Calu3 (cell line): ENCODE data around the gene SEMA5A. TPM values are rescaled to one million over a fixed set of nuclear protein-coding genes. Genes with fewer than 3 reads are reported as not detected.

ENCODE experiments used
- BruUV-seq: library from RNA; stranded (reverse); fragments of 400-500 nt; replicated peaks from 2 replicates; lab custom pipeline; 2021; lab: Mats Ljungman, UMichigan
- CTCF ChIA-PET: fragments of 300-600 bp; sonication (Branson Sonifier 250); formaldehyde crosslinking; loops from one replicate; lab custom pipeline; 2022; ENCODE audit warnings: antibody characterized with exemption; lab: Charles Lee
- DNase-seq: peaks from one replicate; pipeline ENCODE4 v3.0.0; 2022
- H3K27ac Mint-ChIP-seq: one replicate; pipeline ENCODE4 v1.8.0; 2022; ENCODE audit warnings: mixed read lengths; ENCODE audit not compliant: unreplicated experiment
- H3K27me3 Mint-ChIP-seq: one replicate; pipeline ENCODE4 v1.8.0; 2022; ENCODE audit warnings: mixed read lengths; ENCODE audit not compliant: unreplicated experiment
- H3K36me3 Mint-ChIP-seq: one replicate; pipeline ENCODE4 v1.8.0; 2022; ENCODE audit warnings: mild to moderate bottlenecking, moderate library complexity, mixed read lengths; ENCODE audit not compliant: insufficient read depth, unreplicated experiment
- H3K4me1 Mint-ChIP-seq: one replicate; pipeline ENCODE4 v1.8.0; 2022; ENCODE audit warnings: mild to moderate bottlenecking, low read depth, mixed read lengths; ENCODE audit not compliant: unreplicated experiment
- H3K4me3 Mint-ChIP-seq: one replicate; pipeline ENCODE4 v1.8.0; 2022; ENCODE audit warnings: mild to moderate bottlenecking, low read depth, moderate library complexity, mixed read lengths; ENCODE audit not compliant: unreplicated experiment
- H3K9me3 Mint-ChIP-seq: one replicate; pipeline ENCODE4 v1.8.0; 2022; ENCODE audit warnings: low read depth, mixed read lengths; ENCODE audit not compliant: unreplicated experiment
- intact Hi-C: fragments of 100-400 bp; cut with micrococcal nuclease; formaldehyde crosslinking; loops from one replicate; pipeline ENCODE4 v1.10.0; 2022; ENCODE audit not compliant: unreplicated experiment
- total RNA-seq: library from RNA; stranded (reverse); gene quantifications from 2 replicates; pipeline ENCODE4 v1.2.3, GENCODE V29; 2022
- TF ChIP-seq, protein P1 (sequence below): fragments of 200-600 bp; IDR thresholded peaks from one replicate; pipeline ENCODE4 v1.8.0; 2022; ENCODE audit warnings: antibody characterized with exemption; ENCODE audit not compliant: unreplicated experiment

SEMA5A gene
- total RNA-seq, 1 experiment from 2014 or later: 0.52 TPM

DNA sequence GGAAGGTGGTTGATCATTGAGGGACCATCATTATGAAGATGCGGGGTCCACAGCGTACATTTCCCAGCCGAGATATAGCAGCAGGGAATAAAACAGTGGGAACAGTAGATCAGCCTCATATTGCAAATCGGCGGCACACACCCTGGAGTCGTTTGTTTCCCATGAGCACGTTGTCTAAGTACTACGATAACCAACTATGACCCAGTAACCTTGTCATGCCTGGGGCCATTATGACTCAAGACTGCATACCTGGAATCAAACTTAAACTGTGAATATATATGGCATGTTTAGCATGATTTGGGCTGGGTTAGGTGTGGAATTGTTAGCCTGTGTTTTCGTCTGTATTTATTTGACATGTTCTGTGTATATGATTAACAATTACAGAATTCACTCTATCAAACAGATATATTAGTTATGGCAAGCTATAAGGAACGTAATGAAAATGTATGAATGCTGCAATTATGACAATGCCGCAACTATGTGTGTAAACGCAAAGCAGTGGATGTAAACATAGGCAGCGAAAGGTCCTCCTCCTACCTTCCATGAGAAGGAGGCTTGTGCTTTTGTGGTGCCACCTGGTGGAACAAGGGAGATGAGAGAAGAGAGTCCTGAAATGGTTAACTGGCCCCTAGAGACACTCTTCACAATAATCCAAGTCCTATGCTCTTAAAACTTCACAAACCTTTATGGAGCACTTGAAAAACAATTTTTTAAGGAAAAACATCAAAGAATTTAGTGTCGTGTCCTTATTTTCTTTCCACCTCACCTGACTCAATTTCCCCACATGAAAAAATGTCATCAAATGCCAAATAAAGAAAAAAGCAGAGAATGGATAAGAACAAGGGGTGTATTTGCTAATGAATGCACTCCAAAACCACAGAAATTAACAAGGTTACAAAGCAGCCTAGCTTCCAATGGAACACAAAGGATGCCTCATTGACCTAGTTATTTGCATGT, 47.1 kb downstream of the SEMA5A start:
- H3K27me3 Mint-ChIP-seq: no peaks in the 10 kb centered on the region
- BruUV-seq: no TSS peak
- intact Hi-C loops: no loop called here
- H3K36me3 Mint-ChIP-seq: no peaks in the 10 kb centered on the region
- TF ChIP-seq, protein P1, sequence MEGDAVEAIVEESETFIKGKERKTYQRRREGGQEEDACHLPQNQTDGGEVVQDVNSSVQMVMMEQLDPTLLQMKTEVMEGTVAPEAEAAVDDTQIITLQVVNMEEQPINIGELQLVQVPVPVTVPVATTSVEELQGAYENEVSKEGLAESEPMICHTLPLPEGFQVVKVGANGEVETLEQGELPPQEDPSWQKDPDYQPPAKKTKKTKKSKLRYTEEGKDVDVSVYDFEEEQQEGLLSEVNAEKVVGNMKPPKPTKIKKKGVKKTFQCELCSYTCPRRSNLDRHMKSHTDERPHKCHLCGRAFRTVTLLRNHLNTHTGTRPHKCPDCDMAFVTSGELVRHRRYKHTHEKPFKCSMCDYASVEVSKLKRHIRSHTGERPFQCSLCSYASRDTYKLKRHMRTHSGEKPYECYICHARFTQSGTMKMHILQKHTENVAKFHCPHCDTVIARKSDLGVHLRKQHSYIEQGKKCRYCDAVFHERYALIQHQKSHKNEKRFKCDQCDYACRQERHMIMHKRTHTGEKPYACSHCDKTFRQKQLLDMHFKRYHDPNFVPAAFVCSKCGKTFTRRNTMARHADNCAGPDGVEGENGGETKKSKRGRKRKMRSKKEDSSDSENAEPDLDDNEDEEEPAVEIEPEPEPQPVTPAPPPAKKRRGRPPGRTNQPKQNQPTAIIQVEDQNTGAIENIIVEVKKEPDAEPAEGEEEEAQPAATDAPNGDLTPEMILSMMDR: no peak
- no peak overlapping the region for H3K27ac Mint-ChIP-seq
- H3K4me3 Mint-ChIP-seq: no peak overlapping the region
- DNase-seq: no peak
- CTCF ChIA-PET: no interaction called here
- no peaks in the 10 kb centered on the region for H3K4me1 Mint-ChIP-seq
- peaks cover 9% of the 10 kb centered on the region for H3K9me3 Mint-ChIP-seq

DNA sequence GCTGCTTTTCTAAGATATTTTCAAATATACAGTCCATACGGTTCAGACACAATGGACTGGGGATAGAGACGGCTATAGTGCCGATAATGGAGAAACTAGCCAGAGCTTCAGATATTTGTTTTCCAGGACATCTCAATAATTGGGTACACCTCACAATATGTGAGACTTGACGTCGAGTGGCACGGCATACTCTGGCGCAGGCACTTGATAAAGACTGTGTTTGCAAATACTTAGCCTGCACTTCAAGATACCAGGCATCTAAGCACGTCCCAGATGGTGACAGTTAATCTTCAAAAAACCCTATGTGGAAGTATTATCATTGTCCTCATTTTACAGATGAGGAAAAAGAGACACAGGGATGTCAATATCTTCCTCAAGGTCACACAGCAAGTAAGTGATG, 48.5 kb downstream of the SEMA5A start:
- Mint-ChIP-seq H3K4me3 (no peak overlapping the region), H3K9me3 (peaks cover 7% of the 10 kb centered on the region), H3K27me3 (no peaks in the 10 kb centered on the region), H3K36me3 (no peaks in the 10 kb centered on the region), H3K4me1 (no peaks in the 10 kb centered on the region), H3K27ac (no peak overlapping the region)
- no peak for DNase-seq
- TF ChIP-seq, protein P1: no peak
- intact Hi-C loops: no loop called here
- BruUV-seq: no TSS peak
- CTCF ChIA-PET: no interaction called here

DNA sequence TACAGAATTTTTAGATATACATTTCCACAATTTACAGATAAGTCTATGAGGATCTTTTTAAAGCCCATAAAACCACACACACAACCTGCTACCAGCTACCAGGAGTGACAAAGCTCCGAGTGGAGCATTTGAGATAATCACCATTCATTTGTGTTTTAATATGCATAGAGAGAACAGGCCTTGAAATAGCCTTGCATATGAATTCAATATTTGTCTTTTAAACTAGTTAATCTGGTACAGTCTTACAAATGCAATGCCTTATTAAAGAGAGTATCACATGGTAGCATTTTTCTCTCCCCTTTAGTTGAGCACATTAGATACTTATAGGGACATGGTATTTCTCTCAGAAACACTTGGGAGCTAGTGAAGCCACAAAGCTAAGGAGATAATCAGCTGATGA, 49.1 kb downstream of the SEMA5A start:
- Mint-ChIP-seq H3K27ac (no peak overlapping the region), H3K4me3 (no peak overlapping the region), H3K27me3 (no peaks in the 10 kb centered on the region), H3K4me1 (no peaks in the 10 kb centered on the region), H3K36me3 (no peaks in the 10 kb centered on the region), H3K9me3 (peaks cover 9% of the 10 kb centered on the region)
- no peak for DNase-seq
- no TSS peak for BruUV-seq
- intact Hi-C loops: no loop called here
- CTCF ChIA-PET: no interaction called here
- TF ChIP-seq, protein P1: no peak

DNA sequence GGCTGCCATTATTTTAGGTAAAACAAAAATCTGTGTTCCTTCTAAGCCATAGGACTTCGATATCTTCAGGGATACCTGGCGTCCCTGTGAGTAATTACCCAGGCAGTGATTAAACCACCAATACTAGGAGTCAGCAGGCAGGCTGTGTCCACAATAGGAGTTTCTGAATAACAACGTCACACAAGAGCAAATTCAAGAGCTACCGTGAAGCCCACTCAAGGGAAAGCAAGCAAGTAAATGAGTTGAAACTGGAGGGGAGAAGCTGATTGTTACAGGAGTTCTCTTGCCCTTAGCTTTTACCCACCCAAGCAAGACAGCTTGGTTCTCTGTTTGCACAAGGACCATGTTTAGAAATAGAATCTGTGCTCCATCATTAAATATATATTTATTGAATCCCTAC, 50.8 kb downstream of the SEMA5A start:
- peaks cover 6% of the 10 kb centered on the region for H3K9me3 Mint-ChIP-seq
- TF ChIP-seq, protein P1: no peak
- CTCF ChIA-PET: no interaction called here
- no peaks in the 10 kb centered on the region for H3K36me3 Mint-ChIP-seq
- H3K4me1 Mint-ChIP-seq: no peaks in the 10 kb centered on the region
- no TSS peak for BruUV-seq
- no peak for DNase-seq
- H3K4me3 Mint-ChIP-seq: no peak overlapping the region
- intact Hi-C loops: no loop called here
- H3K27me3 Mint-ChIP-seq: no peaks in the 10 kb centered on the region
- no peak overlapping the region for H3K27ac Mint-ChIP-seq
